ENCODE results near the gene NEK10. TPM values are rescaled to one million over a fixed set of nuclear protein-coding genes. Genes with fewer than 3 reads are reported as not detected.

Gene NEK10
- total and polyA plus RNA-seq, 2 donors (not counting 1 experiment from before 2014, with no cell fraction given) = 0.49 to 0.55 TPM

DNA sequence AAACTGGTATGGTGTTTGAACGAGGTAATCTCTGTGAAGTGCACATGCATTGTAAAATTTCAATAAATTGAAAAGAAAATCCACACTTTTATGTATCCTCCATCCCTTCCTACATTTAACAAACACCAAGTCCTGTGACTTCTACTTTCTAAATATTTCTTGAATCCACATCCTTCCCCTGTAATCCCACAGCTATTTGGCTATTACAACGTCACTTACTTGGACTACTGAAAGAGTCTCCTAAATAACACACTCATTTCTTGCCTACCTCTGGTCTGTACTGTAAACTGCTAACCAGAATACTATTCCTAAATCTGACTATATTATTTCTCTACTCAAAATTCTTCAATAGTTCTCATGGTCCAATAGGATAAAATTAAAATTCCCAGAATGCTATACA lies 176.1 kb downstream of the NEK10 start:
- WGBS (ENCODE audit: insufficient coverage) = 50% methylated on average over 1 of the region's 2 CpGs
- Histone ChIP-seq H3K9ac (ENCODE audit: low read length) (no peak overlapping the region), H2AFZ (ENCODE audit: insufficient read depth, low read depth, low read length, poor library complexity, severe bottlenecking) (no peak overlapping the region), H3K27ac (ENCODE audit: low read length in 2 of 2) (no peak overlapping the region), H3K4me2 (replicated peaks; ENCODE audit: low read depth, low read length, poor library complexity, severe bottlenecking) (no peak overlapping the region), H3K4me3 (ENCODE audit: control extremely low read depth in 1 of 5, extremely low read depth in 1 of 5, insufficient read depth in 1 of 5, low read depth in 2 of 5, low read length in 4 of 5) (no peak overlapping the region), H3K79me2 (ENCODE audit: control insufficient read depth, insufficient read depth, low read length) (no peaks in the 10 kb centered on the region), H3K9me3 (ENCODE audit: control extremely low read depth in 1 of 3, control insufficient read depth in 2 of 3, insufficient read depth in 1 of 3, low read length in 2 of 3) (peaks cover 0 to 3% (median 0%) of the 10 kb centered on the region in 3 donors), H4K20me1 (ENCODE audit: control insufficient read depth, insufficient read depth, low read length, poor library complexity, severe bottlenecking) (no peaks in the 10 kb centered on the region), H3K36me3 (replicated peaks in 1 of 2; ENCODE audit: control extremely low read depth in 1 of 2, control insufficient read depth in 1 of 2, extremely low read depth in 1 of 2, insufficient read depth in 2 of 2, low read length in 1 of 2) (no peaks in the 10 kb centered on the region), H3K4me1 (ENCODE audit: control insufficient read depth in 2 of 2, insufficient read depth in 2 of 2, low read length in 2 of 2) (no peaks in the 10 kb centered on the region), H3K27me3 (replicated peaks in 1 of 4; ENCODE audit: control extremely low read depth in 1 of 4, control insufficient read depth in 3 of 4, insufficient read depth in 4 of 4, low read length in 3 of 4) (no peaks in the 10 kb centered on the region)
- CTCF ChIA-PET = no interaction called here
- Mint-ChIP-seq H3K27ac (no peak overlapping the region), H3K9me3 (ENCODE audit: insufficient read depth) (no peaks in the 10 kb centered on the region), H3K4me3 (no peak overlapping the region), H3K27me3 (peaks cover 4% of the 10 kb centered on the region), H3K4me1 (no peaks in the 10 kb centered on the region)
- ATAC-seq (ENCODE audit: low read depth) = no peak
- no peak for DNase-seq
- POLR2A ChIA-PET = no interaction called here
- intact Hi-C loops (cut with micrococcal nuclease) = no loop called here
- TF ChIP-seq, protein P1, sequence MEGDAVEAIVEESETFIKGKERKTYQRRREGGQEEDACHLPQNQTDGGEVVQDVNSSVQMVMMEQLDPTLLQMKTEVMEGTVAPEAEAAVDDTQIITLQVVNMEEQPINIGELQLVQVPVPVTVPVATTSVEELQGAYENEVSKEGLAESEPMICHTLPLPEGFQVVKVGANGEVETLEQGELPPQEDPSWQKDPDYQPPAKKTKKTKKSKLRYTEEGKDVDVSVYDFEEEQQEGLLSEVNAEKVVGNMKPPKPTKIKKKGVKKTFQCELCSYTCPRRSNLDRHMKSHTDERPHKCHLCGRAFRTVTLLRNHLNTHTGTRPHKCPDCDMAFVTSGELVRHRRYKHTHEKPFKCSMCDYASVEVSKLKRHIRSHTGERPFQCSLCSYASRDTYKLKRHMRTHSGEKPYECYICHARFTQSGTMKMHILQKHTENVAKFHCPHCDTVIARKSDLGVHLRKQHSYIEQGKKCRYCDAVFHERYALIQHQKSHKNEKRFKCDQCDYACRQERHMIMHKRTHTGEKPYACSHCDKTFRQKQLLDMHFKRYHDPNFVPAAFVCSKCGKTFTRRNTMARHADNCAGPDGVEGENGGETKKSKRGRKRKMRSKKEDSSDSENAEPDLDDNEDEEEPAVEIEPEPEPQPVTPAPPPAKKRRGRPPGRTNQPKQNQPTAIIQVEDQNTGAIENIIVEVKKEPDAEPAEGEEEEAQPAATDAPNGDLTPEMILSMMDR (IDR thresholded peaks at IDR 0.05) = no peak
- TF ChIP-seq EZH2 (IDR thresholded peaks at IDR 0.05; ENCODE audit: borderline replicate concordance, insufficient read depth, low read depth, low read length, poor library complexity, severe bottlenecking) = no peak

DNA sequence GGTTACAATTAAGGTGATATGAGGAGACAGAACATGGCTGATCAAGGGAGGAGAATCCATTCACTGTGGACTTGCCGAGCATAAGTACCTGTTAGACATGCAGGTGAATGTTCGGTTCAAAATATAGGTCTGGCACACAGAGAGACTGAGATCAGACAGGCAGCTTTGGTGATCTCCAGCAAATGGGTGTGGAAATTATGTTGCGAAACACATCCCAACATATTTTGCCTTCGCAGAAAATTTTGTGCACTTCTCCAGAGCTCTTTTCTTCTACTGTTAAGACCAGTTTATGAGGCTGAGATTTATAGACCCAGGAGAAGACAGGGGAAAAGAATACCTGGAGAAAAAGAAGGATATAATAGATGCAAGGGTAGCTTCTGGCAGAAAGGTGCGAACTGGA lies 183.2 kb downstream of the NEK10 start:
- H3K9me3 Mint-ChIP-seq (ENCODE audit: insufficient read depth) = no peaks in the 10 kb centered on the region
- H3K4me2 ChIP-seq (replicated peaks; ENCODE audit: low read depth, low read length, poor library complexity, severe bottlenecking) = no peak overlapping the region
- no peaks in the 10 kb centered on the region for H3K27me3 Mint-ChIP-seq
- H3K27me3 ChIP-seq (replicated peaks in 1 of 4; ENCODE audit: control extremely low read depth in 1 of 4, control insufficient read depth in 3 of 4, insufficient read depth in 4 of 4, low read length in 3 of 4) = no peaks in the 10 kb centered on the region
- ChIA-PET POLR2A (no interaction called here), CTCF (interaction anchor here (0.6 kb wide), 1 partner anchor 1119 kb away, joined by 3 read pairs; no protein-coding TSS in a partner anchor)
- no peaks in the 10 kb centered on the region for H3K9me3 ChIP-seq (ENCODE audit: control extremely low read depth in 1 of 3, control insufficient read depth in 2 of 3, insufficient read depth in 1 of 3, low read length in 2 of 3)
- H3K4me3 ChIP-seq (ENCODE audit: control extremely low read depth in 1 of 5, extremely low read depth in 1 of 5, insufficient read depth in 1 of 5, low read depth in 2 of 5, low read length in 4 of 5) = no peak overlapping the region
- H3K9ac ChIP-seq (ENCODE audit: low read length) = no peak overlapping the region
- ATAC-seq (ENCODE audit: low read depth) = no peak
- no peaks in the 10 kb centered on the region for H3K79me2 ChIP-seq (ENCODE audit: control insufficient read depth, insufficient read depth, low read length)
- WGBS (ENCODE audit: insufficient coverage) = 71% methylated on average over 2 of the region's 5 CpGs
- H3K27ac Mint-ChIP-seq = no peak overlapping the region
- no peaks in the 10 kb centered on the region for H3K4me1 ChIP-seq (ENCODE audit: control insufficient read depth in 2 of 2, insufficient read depth in 2 of 2, low read length in 2 of 2)
- intact Hi-C loops (cut with micrococcal nuclease) = no loop called here
- no peaks in the 10 kb centered on the region for H3K36me3 ChIP-seq (replicated peaks in 1 of 2; ENCODE audit: control extremely low read depth in 1 of 2, control insufficient read depth in 1 of 2, extremely low read depth in 1 of 2, insufficient read depth in 2 of 2, low read length in 1 of 2)
- H4K20me1 ChIP-seq (ENCODE audit: control insufficient read depth, insufficient read depth, low read length, poor library complexity, severe bottlenecking) = no peaks in the 10 kb centered on the region
- no peak overlapping the region for H3K27ac ChIP-seq (ENCODE audit: low read length in 2 of 2)
- H3K4me3 Mint-ChIP-seq = no peak overlapping the region
- no peak for DNase-seq
- H3K4me1 Mint-ChIP-seq = no peaks in the 10 kb centered on the region
- no peak overlapping the region for H2AFZ ChIP-seq (ENCODE audit: insufficient read depth, low read depth, low read length, poor library complexity, severe bottlenecking)
- TF ChIP-seq, protein P1 (IDR thresholded peaks at IDR 0.05) = no peak
- no peak for TF ChIP-seq EZH2 (IDR thresholded peaks at IDR 0.05; ENCODE audit: borderline replicate concordance, insufficient read depth, low read depth, low read length, poor library complexity, severe bottlenecking)

Data from B cell (primary cell).